Chondrocyte (in vitro differentiated cells): ENCODE results near the gene CAD. TPM values are rescaled to one million over a fixed set of nuclear protein-coding genes. Genes with fewer than 3 reads are reported as not detected.
A peak's percentile ranks its signal among the peaks of the same experiment; 100 is the strongest.

Experiments used
- DNase-seq: peaks from one replicate; pipeline ENCODE4 v3.0.0; 2021; ENCODE audit warnings: mixed read lengths, low spot score
- H3K27ac Mint-ChIP-seq: one replicate; pipeline ENCODE4 v1.8.0; 2021; ENCODE audit warnings: mild to moderate bottlenecking, moderate library complexity, mixed read lengths; ENCODE audit not compliant: unreplicated experiment
- H3K27me3 Mint-ChIP-seq: 2 replicates; pipeline ENCODE4 v1.8.0; 2021; ENCODE audit warnings: low read depth, mixed read lengths
- H3K36me3 Mint-ChIP-seq: 2 replicates; pipeline ENCODE4 v1.8.0; 2021; ENCODE audit warnings: low read depth, mixed read lengths
- H3K4me1 Mint-ChIP-seq: 2 replicates; pipeline ENCODE4 v1.8.0; 2021; ENCODE audit warnings: low read depth, mild to moderate bottlenecking, mixed read lengths
- H3K4me3 Mint-ChIP-seq: one replicate; pipeline ENCODE4 v1.8.0; 2021; ENCODE audit warnings: mild to moderate bottlenecking, moderate library complexity, mixed read lengths; ENCODE audit not compliant: unreplicated experiment
- H3K9me3 Mint-ChIP-seq: 2 replicates; pipeline ENCODE4 v1.8.0; 2021; ENCODE audit warnings: low read depth, mixed read lengths
- CTCF ChIP-seq: fragments of 200-600 bp; sonication (generic); IDR thresholded peaks from 2 replicates; pipeline ENCODE4 v1.5.0; 2021; ENCODE audit warnings: antibody characterized with exemption, mild to moderate bottlenecking, moderate library complexity
- total RNA-seq: library from RNA; stranded (reverse); gene quantifications from 3 replicates; pipeline ENCODE4 v1.2.1, GENCODE V29; 2021

CAD gene
- total RNA-seq, 1 donor from 2014 or later: 55.0 TPM

- Mint-ChIP-seq H3K4me3 (peak overlapping the region; percentile 96), H3K27me3 (no peaks in the 10 kb centered on the region), H3K4me1 (peaks cover 38% of the 10 kb centered on the region), H3K9me3 (no peaks in the 10 kb centered on the region), H3K27ac (peak overlapping the region; percentile 100), H3K36me3 (peaks cover 3% of the 10 kb centered on the region)
- TF ChIP-seq CTCF: peak; percentile 1
- DNase-seq: peak; percentile 15
These were observed 4.3 kb upstream of the CAD start for GRCh38 chr2:27212626-27213471.

- TF ChIP-seq CTCF: no peak
- H3K36me3 Mint-ChIP-seq: peaks cover 4% of the 10 kb centered on the region
- H3K27me3 Mint-ChIP-seq: no peaks in the 10 kb centered on the region
- DNase-seq: no peak
- no peak overlapping the region for H3K27ac Mint-ChIP-seq
- no peaks in the 10 kb centered on the region for H3K9me3 Mint-ChIP-seq
- H3K4me1 Mint-ChIP-seq: peaks cover 41% of the 10 kb centered on the region
- no peak overlapping the region for H3K4me3 Mint-ChIP-seq
These were observed 2.2 kb upstream of the CAD start for GRCh38 chr2:27214941-27215340.

GRCh38 chr2:27216416-27217137 is 592 bp upstream of the CAD start:
- H3K27ac Mint-ChIP-seq: peak overlapping the region; percentile 92
- H3K27me3 Mint-ChIP-seq: no peaks in the 10 kb centered on the region
- TF ChIP-seq CTCF: no peak
- DNase-seq: peak; percentile 47
- peaks cover 9% of the 10 kb centered on the region for H3K36me3 Mint-ChIP-seq
- peaks cover 34% of the 10 kb centered on the region for H3K4me1 Mint-ChIP-seq
- H3K4me3 Mint-ChIP-seq: peak overlapping the region; percentile 97
- H3K9me3 Mint-ChIP-seq: no peaks in the 10 kb centered on the region

- Mint-ChIP-seq H3K27me3 (no peaks in the 10 kb centered on the region), H3K36me3 (peaks cover 22% of the 10 kb centered on the region), H3K4me3 (peak overlapping the region; percentile 97), H3K27ac (no peak overlapping the region), H3K4me1 (peaks cover 24% of the 10 kb centered on the region), H3K9me3 (no peaks in the 10 kb centered on the region)
- TF ChIP-seq CTCF: no peak
- peak; percentile 11 for DNase-seq
These were observed 1.4 kb downstream of the CAD start for GRCh38 chr2:27218614-27219013.

GRCh38 chr2:27219091-27219490 is 1.9 kb downstream of the CAD start:
- H3K27me3 Mint-ChIP-seq: no peaks in the 10 kb centered on the region
- no peak overlapping the region for H3K4me3 Mint-ChIP-seq
- no peaks in the 10 kb centered on the region for H3K9me3 Mint-ChIP-seq
- H3K4me1 Mint-ChIP-seq: peaks cover 23% of the 10 kb centered on the region
- no peak for DNase-seq
- peaks cover 22% of the 10 kb centered on the region for H3K36me3 Mint-ChIP-seq
- H3K27ac Mint-ChIP-seq: no peak overlapping the region
- TF ChIP-seq CTCF: no peak
